Fibroblast of villous mesenchyme (primary cell): ENCODE results near the gene ZC3H7A. TPM values are rescaled to one million over a fixed set of nuclear protein-coding genes. Genes with fewer than 3 reads are reported as not detected.
"Not testable (repeated sequence)": the region's sequence is repeated elsewhere in the genome, so short reads cannot be mapped to it uniquely, and the experiment has no call there.

Experiments
- DNase-seq: peaks from one replicate; pipeline ENCODE4 v3.0.0-alpha.2; 2010; ENCODE audit warnings: low read depth
- H3K4me3 ChIP-seq: 2 replicates; pipeline ENCODE4 v1.5.1; 2011; ENCODE audit warnings: low read depth, mild to moderate bottlenecking, low read length
- CTCF ChIP-seq: IDR thresholded peaks from 2 replicates; pipeline ENCODE4 v1.5.1; 2012; ENCODE audit warnings: low read depth, mild to moderate bottlenecking, low read length; ENCODE audit not compliant: insufficient read depth
- total RNA-seq: library from RNA; depleted of rRNA; stranded (reverse); fragments of >200 nt; gene quantifications from 2 replicates; pipeline ENCODE4 v1.2.3, GENCODE V29; 2012

ZC3H7A gene
- total RNA-seq, 1 donor: 59.2 TPM

DNA sequence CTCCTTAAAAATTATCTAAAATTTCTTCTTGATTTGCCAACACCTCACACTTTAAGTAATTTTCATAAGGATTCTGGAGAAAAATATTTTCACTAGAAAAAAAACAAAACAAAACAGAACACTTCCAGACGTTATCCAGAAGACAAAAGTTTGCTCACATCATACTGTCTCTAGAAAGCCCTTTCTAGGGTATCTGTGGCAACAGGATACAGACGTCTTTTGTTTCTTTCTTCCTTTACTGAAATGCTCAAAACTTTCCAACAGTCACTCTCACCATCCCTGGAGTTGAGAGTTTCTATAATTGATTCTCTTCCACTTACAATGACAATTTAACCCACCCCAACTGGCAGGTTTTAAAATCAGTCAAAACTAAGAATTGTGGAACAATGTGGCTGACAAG, 2.6 kb downstream of the ZC3H7A start:
- no peak overlapping the region for H3K4me3 ChIP-seq
- TF ChIP-seq CTCF: no peak
- no peak for DNase-seq

DNA sequence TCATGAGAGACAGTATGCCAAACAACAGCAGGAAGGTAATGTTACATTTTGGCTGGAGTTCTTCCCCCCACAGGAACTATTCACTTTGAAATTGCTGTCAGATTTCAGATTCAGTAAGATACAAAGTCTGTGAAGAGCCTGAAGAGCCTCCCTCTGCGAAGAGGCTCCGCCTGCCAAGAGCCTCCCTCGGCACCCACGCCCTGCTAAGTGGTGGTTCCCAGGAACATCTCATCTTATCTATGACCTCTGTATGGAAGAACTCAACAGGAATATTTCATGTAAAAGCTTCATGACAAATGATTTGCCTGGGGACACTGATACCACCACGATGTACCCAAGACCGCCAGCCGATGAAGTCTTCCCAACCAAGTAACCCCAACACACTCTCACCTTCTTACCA, 3.2 kb downstream of the ZC3H7A start:
- DNase-seq: peak; percentile 48
- no peak for TF ChIP-seq CTCF
- no peak overlapping the region for H3K4me3 ChIP-seq

DNA sequence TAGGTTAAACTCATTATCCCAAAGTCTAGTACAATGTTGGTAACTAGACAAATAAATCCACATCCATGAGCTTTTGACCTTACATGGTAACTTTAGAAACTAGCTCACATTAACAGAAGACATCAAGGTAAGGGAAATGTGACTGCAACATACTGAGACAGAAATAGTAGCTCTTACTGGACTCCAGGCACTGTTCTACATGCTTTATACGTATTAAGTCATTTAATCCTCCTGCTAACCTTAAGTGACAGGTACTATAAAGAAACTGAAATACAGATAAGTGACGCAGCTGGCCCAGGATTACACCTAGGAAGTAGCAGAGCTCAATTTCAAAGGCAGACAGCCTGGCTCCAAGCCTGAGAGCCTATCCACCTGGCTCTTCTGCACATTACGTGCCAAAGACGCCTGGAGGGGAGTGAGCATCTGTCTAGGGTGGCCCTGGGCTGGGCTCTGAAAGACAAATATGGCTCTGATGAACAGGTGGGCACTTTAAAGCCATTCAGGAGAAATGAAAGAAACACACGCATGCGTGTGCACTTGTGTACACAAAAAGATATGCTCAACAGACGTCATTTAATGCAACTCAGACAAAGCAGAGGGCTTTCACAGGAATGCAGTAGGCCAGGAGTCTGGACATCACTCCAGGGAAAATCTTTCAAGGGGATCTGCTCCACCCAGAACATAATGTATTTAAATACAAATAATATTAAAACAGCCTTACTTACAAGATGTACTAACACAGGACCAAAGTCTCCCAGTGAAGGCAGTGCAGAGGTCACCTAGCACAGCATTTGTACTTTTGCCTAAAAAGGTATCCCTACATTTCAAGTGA, 4.4 kb downstream of the ZC3H7A start:
- no peak for TF ChIP-seq CTCF
- no peak for DNase-seq
- no peak overlapping the region for H3K4me3 ChIP-seq

DNA sequence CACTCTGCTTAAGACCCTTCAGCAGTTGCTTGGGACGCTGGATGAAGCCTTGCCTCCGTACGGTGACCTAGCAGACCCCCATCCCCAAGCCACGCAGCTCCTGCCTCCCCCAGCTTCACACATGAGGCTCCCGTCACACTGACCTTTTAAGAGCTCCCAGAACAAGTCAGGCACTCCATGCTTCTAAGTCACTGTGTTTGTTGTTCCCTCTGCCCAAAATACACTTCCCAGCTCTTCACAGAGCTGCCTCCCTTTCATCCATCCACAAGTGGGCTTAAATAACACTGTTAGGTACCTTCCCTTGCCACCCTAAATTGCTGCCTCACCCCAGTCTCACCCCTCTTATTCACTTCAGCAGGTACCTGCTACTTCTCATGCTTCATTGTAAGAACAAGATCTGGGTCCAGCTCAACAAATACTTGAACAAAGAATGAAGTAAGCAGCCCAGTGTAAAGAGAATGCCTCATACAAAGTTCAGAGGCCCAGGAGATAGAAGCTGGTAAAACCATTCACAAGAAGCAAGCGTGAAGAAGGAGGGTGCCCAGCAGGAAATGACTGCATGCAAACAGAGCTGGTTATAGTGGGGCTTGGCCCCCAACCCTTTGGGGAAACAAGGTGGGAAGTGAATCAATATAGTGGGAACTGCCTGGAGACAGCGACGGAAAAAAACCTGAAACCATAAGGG, 5.8 kb downstream of the ZC3H7A start:
- H3K4me3 ChIP-seq: no peak overlapping the region
- DNase-seq: no peak
- no peak for TF ChIP-seq CTCF

DNA sequence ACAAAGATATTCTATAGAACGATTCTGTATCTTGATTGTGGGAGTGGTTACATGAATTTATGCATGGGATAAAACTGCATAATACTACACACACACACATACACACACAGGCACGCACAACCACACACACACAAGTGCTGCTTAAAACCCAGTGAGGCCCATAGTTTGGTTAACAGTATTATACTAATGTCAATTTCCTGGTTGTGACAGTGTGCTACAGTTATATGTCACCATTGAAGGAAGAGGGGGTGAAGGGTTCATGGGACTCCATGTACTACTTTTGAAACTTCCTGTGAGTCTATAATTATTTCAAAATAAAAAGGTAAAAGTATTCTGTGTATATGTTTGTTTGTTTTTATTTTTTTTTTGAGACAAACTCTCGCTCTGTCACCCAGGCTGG, 8.1 kb downstream of the ZC3H7A start:
- no peak for DNase-seq
- no peak overlapping the region for H3K4me3 ChIP-seq
- TF ChIP-seq CTCF: no peak

DNA sequence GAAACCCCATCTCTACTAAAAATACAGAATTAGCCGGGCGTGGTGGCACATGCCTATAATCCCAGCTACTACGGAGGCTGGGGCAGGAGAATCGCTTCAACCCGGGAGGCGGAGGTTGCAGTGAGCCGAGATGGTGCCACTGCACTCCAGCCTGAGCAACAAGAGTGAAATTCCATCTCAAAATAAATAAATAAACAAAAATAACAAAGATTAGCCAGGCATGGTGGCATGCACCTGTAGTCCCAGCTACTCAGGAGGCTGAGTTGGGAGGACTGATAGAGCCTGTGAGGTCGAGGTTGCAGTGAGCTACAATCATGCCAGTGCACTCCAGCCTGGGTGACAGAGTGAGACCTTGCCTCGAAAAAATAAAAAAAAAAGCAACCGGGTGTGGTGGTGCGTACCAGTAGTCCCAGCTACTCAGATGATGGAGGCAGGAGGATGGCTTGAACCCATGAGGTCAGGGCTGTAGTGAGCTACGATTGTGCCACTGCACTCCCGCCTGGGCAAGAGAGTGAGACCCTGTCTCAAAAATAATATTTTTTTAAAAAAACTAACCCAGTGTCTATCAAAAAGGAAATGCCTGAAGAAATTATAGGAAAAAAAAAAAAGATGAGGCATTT, 12.0 kb downstream of the ZC3H7A start:
- not testable (repeated sequence) for H3K4me3 ChIP-seq, DNase-seq

- not testable (repeated sequence) for DNase-seq
These were observed 12.7 kb downstream of the ZC3H7A start for GRCh38 chr16:11784381-11784780.

More at GRCh38 chr16:11784381-11784780, 12.7 kb downstream of the ZC3H7A start:
- H3K4me3 ChIP-seq: not testable (repeated sequence)
